22Rv1 (cell line): ENCODE results near the gene RHOG.

Source experiments
- ZFX ChIP-seq: fragments of 450-650 bp; IDR thresholded peaks from 2 replicates; pipeline ENCODE4 v1.6.1; 2017; ENCODE audit warnings: antibody characterized with exemption, borderline replicate concordance
- TF ChIP-seq, protein P1 (sequence below): fragments of 450-650 bp; IDR thresholded peaks from 2 replicates; pipeline ENCODE4 v1.5.1; 2017; ENCODE audit warnings: mild to moderate bottlenecking

DNA sequence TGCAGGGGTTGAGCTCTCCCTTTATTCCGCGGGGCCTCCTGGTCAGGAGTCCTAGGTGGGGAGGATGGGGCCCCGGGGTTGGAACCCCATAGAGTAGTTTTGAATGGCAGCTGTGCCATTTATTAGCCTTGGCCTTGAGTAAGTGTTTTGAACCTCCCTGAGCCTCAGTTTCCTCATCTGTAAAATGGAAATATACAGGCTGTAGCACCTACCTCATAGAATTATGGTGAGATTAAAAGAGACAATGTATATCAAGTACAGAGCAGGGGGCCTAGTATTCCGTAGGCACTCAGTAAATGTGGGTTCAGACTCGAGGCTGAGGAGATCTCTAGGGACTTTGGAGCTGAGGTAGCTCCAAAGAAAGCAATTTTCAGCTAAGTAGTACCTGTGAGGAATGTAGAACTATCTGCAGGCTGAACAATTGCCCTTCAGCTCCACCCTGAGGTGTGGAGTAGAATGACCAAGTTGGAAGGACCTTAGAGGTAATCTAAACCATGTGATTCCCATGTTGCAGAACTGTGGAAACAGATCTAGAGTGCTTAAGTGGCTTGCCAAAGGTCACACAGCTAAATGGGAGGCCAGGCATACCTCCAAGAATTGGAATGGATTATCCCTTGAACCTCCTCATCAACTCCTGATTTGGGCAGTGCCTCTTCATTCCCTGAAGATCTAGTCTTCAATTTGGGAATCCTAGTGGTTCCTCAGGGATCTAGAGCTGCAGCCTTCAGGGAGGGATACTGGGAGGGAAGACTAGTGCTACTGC is 31.7 kb downstream of the RHOG start:
- TF ChIP-seq, protein P1, sequence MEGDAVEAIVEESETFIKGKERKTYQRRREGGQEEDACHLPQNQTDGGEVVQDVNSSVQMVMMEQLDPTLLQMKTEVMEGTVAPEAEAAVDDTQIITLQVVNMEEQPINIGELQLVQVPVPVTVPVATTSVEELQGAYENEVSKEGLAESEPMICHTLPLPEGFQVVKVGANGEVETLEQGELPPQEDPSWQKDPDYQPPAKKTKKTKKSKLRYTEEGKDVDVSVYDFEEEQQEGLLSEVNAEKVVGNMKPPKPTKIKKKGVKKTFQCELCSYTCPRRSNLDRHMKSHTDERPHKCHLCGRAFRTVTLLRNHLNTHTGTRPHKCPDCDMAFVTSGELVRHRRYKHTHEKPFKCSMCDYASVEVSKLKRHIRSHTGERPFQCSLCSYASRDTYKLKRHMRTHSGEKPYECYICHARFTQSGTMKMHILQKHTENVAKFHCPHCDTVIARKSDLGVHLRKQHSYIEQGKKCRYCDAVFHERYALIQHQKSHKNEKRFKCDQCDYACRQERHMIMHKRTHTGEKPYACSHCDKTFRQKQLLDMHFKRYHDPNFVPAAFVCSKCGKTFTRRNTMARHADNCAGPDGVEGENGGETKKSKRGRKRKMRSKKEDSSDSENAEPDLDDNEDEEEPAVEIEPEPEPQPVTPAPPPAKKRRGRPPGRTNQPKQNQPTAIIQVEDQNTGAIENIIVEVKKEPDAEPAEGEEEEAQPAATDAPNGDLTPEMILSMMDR: peak; percentile 69
- TF ChIP-seq ZFX: no peak
